ENCODE data around the gene TNFRSF21.
"Not testable (repeated sequence)": the region's sequence is repeated elsewhere in the genome, so short reads cannot be mapped to it uniquely, and the experiment has no call there.

TNFRSF21 gene

GRCh38 chr6:47319867-47320266 is 10.2 kb upstream of the TNFRSF21 start:
- DNase-seq = no peak

- DNase-seq = no peak
Measured at GRCh38 chr6:47319382-47319781, 9.7 kb upstream of the TNFRSF21 start.

GRCh38 chr6:47318236-47318989 is 8.7 kb upstream of the TNFRSF21 start:
- DNase-seq = no peak

- DNase-seq = not testable (repeated sequence)
Measured at GRCh38 chr6:47315181-47315580, 5.5 kb upstream of the TNFRSF21 start.

- no peak for DNase-seq
Measured at GRCh38 chr6:47310131-47310480, 401 bp upstream of the TNFRSF21 start.

GRCh38 chr6:47308552-47309290 is 984 bp downstream of the TNFRSF21 start:
- DNase-seq = no peak

- no peak for DNase-seq
Measured at GRCh38 chr6:47308198-47308517, 1.5 kb downstream of the TNFRSF21 start.

- no peak for DNase-seq
Measured at GRCh38 chr6:47307362-47308197, 2.1 kb downstream of the TNFRSF21 start.

GRCh38 chr6:47306887-47307286 is 2.8 kb downstream of the TNFRSF21 start:
- DNase-seq = no peak

GRCh38 chr6:47303861-47304260 is 5.8 kb downstream of the TNFRSF21 start:
- no peak for DNase-seq

- DNase-seq = no peak
Measured at GRCh38 chr6:47303342-47303741, 6.4 kb downstream of the TNFRSF21 start.

- no peak for DNase-seq
Measured at GRCh38 chr6:47302043-47302442, 7.7 kb downstream of the TNFRSF21 start.

- no peak for DNase-seq
Measured at GRCh38 chr6:47301441-47301840, 8.3 kb downstream of the TNFRSF21 start.

GRCh38 chr6:47300417-47300816 is 9.3 kb downstream of the TNFRSF21 start:
- no peak for DNase-seq

GRCh38 chr6:47299965-47300364 is 9.7 kb downstream of the TNFRSF21 start:
- DNase-seq = no peak

- no peak for DNase-seq
Measured at GRCh38 chr6:47298475-47298874, 11.2 kb downstream of the TNFRSF21 start.

GRCh38 chr6:47294990-47295389 is 14.7 kb downstream of the TNFRSF21 start:
- no peak for DNase-seq

GRCh38 chr6:47292944-47293343 is 16.8 kb downstream of the TNFRSF21 start:
- no peak for DNase-seq

GRCh38 chr6:47292027-47292426 is 17.7 kb downstream of the TNFRSF21 start:
- DNase-seq = no peak

GRCh38 chr6:47290124-47290834 is 19.4 kb downstream of the TNFRSF21 start:
- DNase-seq = no peak

- DNase-seq = no peak
Measured at GRCh38 chr6:47288267-47289090, 21.2 kb downstream of the TNFRSF21 start.

- DNase-seq = no peak
Measured at GRCh38 chr6:47286301-47286700, 23.4 kb downstream of the TNFRSF21 start.

Measured in activated CD4-positive, alpha-beta T cell treated with anti-CD3 and anti-CD28 coated beads for 1 hour (primary cell).